ENCODE results near the gene FAM200B. TPM values are rescaled to one million over a fixed set of nuclear protein-coding genes. Genes with fewer than 3 reads are reported as not detected.

The FAM200B gene
- total and polyA plus RNA-seq, 2 donors from 2014 or later = 44.0 to 115 TPM

DNA sequence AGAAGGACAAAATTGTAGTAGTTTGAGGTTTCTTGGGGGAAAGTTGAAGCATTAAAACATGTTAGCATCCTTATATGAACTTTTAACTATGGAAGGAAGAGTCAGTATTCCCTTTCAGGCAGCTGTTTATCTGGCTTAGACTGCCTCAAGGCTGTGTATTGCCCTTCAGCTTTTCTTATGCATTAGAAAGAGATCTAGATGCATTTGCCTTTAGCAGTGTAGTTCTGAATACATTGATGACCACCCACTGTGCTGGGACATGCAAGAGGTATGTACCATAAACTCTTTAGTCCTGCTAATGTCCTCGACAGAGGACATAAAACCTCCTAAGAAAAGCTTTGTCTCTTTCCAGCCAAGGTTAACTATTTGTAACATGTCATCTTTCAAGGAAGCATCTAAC, 2.9 kb downstream of the FAM200B start:
- no peak for DNase-seq
- Histone ChIP-seq H3K4me3 (ENCODE audit: low read length in 3 of 3) (no peak overlapping the region), H3K27ac (ENCODE audit: low read depth in 2 of 2, low read length in 2 of 2) (no peak overlapping the region), H3K4me1 (ENCODE audit: control insufficient read depth in 2 of 3, insufficient read depth in 2 of 3, low read depth in 1 of 3, low read length in 3 of 3) (peaks cover 0 to 7% (median 7%) of the 10 kb centered on the region in 3 donors), H3K27me3 (ENCODE audit: control insufficient read depth, insufficient read depth, low read length) (no peaks in the 10 kb centered on the region), H3K9me3 (ENCODE audit: control insufficient read depth in 2 of 3, insufficient read depth in 1 of 3, low read length in 3 of 3) (no peaks in the 10 kb centered on the region), H3K9ac (ENCODE audit: low read length in 3 of 3) (no peak overlapping the region), H3K36me3 (ENCODE audit: control insufficient read depth in 2 of 3, insufficient read depth in 3 of 3, low read length in 3 of 3) (peaks cover 0 to 11% (median 3%) of the 10 kb centered on the region in 3 donors)
- no peak for FAIRE-seq
- intact Hi-C loops (cut with DNase I) = no loop called here
- TF ChIP-seq, protein P1, sequence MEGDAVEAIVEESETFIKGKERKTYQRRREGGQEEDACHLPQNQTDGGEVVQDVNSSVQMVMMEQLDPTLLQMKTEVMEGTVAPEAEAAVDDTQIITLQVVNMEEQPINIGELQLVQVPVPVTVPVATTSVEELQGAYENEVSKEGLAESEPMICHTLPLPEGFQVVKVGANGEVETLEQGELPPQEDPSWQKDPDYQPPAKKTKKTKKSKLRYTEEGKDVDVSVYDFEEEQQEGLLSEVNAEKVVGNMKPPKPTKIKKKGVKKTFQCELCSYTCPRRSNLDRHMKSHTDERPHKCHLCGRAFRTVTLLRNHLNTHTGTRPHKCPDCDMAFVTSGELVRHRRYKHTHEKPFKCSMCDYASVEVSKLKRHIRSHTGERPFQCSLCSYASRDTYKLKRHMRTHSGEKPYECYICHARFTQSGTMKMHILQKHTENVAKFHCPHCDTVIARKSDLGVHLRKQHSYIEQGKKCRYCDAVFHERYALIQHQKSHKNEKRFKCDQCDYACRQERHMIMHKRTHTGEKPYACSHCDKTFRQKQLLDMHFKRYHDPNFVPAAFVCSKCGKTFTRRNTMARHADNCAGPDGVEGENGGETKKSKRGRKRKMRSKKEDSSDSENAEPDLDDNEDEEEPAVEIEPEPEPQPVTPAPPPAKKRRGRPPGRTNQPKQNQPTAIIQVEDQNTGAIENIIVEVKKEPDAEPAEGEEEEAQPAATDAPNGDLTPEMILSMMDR (IDR thresholded peaks at IDR 0.05; ENCODE audit: borderline replicate concordance, extremely low read depth, insufficient read depth) = no peak

DNA sequence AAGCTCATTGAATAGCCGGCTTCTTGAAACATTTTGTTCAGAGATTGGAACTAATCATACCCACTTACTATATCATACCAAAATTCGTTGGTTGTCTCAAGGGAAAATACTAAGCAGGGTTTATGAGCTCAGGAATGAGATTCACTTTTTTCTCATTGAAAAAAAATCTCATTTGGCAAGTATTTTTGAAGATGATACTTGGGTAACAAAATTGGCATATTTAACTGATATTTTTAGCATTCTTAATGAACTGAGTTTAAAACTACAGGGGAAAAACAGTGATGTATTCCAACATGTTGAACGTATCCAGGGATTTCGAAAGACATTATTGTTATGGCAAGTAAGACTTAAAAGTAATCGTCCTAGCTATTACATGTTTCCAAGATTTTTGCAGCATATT, 6.4 kb downstream of the FAM200B start:
- Histone ChIP-seq H3K27me3 (ENCODE audit: control insufficient read depth, insufficient read depth, low read length) (no peaks in the 10 kb centered on the region), H3K9ac (ENCODE audit: low read length in 3 of 3) (no peak overlapping the region), H3K27ac (ENCODE audit: low read depth in 2 of 2, low read length in 2 of 2) (no peak overlapping the region), H3K36me3 (ENCODE audit: control insufficient read depth in 2 of 3, insufficient read depth in 3 of 3, low read length in 3 of 3) (peaks cover 0 to 11% (median 3%) of the 10 kb centered on the region in 3 donors), H3K9me3 (ENCODE audit: control insufficient read depth in 2 of 3, insufficient read depth in 1 of 3, low read length in 3 of 3) (no peaks in the 10 kb centered on the region), H3K4me1 (ENCODE audit: control insufficient read depth in 2 of 3, insufficient read depth in 2 of 3, low read depth in 1 of 3, low read length in 3 of 3) (peaks cover 0 to 7% (median 2%) of the 10 kb centered on the region in 3 donors), H3K4me3 (ENCODE audit: low read length in 3 of 3) (no peak overlapping the region)
- intact Hi-C loops (cut with DNase I) = no loop called here
- DNase-seq = no peak
- TF ChIP-seq, protein P1 (IDR thresholded peaks at IDR 0.05; ENCODE audit: borderline replicate concordance, extremely low read depth, insufficient read depth) = no peak
- no peak for FAIRE-seq

DNA sequence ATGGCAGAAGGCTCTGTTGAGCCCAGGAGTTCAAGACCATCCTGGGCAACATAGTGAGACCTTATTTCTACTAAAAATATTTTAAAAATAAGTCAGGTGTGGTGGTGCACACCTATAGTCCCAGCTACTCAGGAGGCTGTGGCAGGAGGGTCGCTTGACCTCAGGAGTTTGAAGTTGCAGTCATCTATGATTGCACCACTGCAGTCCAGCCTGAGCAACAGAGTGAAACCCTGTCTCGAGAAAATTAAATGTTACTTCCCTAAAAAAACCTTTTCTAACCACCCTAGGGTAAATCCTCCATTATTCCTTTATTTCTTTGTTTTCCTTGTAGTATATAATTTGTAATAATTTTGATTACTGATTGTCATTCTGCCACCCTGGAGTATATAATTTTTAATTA, 7.9 kb downstream of the FAM200B start:
- no peak for DNase-seq
- Histone ChIP-seq H3K9ac (ENCODE audit: low read length in 3 of 3) (no peak overlapping the region), H3K36me3 (ENCODE audit: control insufficient read depth in 2 of 3, insufficient read depth in 3 of 3, low read length in 3 of 3) (peaks cover 0 to 11% (median 3%) of the 10 kb centered on the region in 3 donors), H3K9me3 (ENCODE audit: control insufficient read depth in 2 of 3, insufficient read depth in 1 of 3, low read length in 3 of 3) (no peaks in the 10 kb centered on the region), H3K4me1 (ENCODE audit: control insufficient read depth in 2 of 3, insufficient read depth in 2 of 3, low read depth in 1 of 3, low read length in 3 of 3) (peaks cover 0 to 2% (median 0%) of the 10 kb centered on the region in 3 donors), H3K27me3 (ENCODE audit: control insufficient read depth, insufficient read depth, low read length) (no peaks in the 10 kb centered on the region), H3K4me3 (ENCODE audit: low read length in 3 of 3) (no peak overlapping the region), H3K27ac (ENCODE audit: low read depth in 2 of 2, low read length in 2 of 2) (no peak overlapping the region)
- FAIRE-seq = no peak
- TF ChIP-seq, protein P1 (IDR thresholded peaks at IDR 0.05; ENCODE audit: borderline replicate concordance, extremely low read depth, insufficient read depth) = no peak
- intact Hi-C loops (cut with DNase I) = no loop called here

Measured in kidney (tissue), 14 donors.